ENCODE measurements around the gene NT5C2.

NT5C2 gene

GRCh38 chr10:103127241-103127640, 65.8 kb downstream of the NT5C2 start:
- FAIRE-seq (no peak), DNase-seq (ENCODE audit: extremely low spot score, insufficient read length, low read depth) (no peak)

GRCh38 chr10:103125323-103126267, 67.5 kb downstream of the NT5C2 start:
- FAIRE-seq (peak; percentile 92), DNase-seq (ENCODE audit: extremely low spot score, insufficient read length, low read depth) (no peak)

- FAIRE-seq (no peak), DNase-seq (ENCODE audit: extremely low spot score, insufficient read length, low read depth) (no peak)
These were observed 68.5 kb downstream of the NT5C2 start for GRCh38 chr10:103124420-103125096.

GRCh38 chr10:103123282-103124024, 69.6 kb downstream of the NT5C2 start:
- DNase-seq (ENCODE audit: extremely low spot score, insufficient read length, low read depth) (no peak), FAIRE-seq (no peak)

GRCh38 chr10:103120977-103121735, 71.9 kb downstream of the NT5C2 start:
- no peak for DNase-seq (ENCODE audit: extremely low spot score, insufficient read length, low read depth)
- FAIRE-seq: no peak

GRCh38 chr10:103120546-103120945, 72.5 kb downstream of the NT5C2 start:
- FAIRE-seq: no peak
- no peak for DNase-seq (ENCODE audit: extremely low spot score, insufficient read length, low read depth)

- FAIRE-seq (no peak), DNase-seq (ENCODE audit: extremely low spot score, insufficient read length, low read depth) (no peak)
These were observed 75.8 kb downstream of the NT5C2 start for GRCh38 chr10:103117247-103117646.

- no peak for FAIRE-seq
- no peak for DNase-seq (ENCODE audit: extremely low spot score, insufficient read length, low read depth)
These were observed 78.2 kb downstream of the NT5C2 start for GRCh38 chr10:103114876-103115275.

GRCh38 chr10:103111918-103112877, 80.9 kb downstream of the NT5C2 start:
- peak; percentile 87 for FAIRE-seq
- peak; percentile 20 for DNase-seq (ENCODE audit: extremely low spot score, insufficient read length, low read depth)

- DNase-seq (ENCODE audit: extremely low spot score, insufficient read length, low read depth): no peak
- peak; percentile 95 for FAIRE-seq
These were observed 81.8 kb downstream of the NT5C2 start for GRCh38 chr10:103111031-103111917.

GRCh38 chr10:103110407-103110806, 82.7 kb downstream of the NT5C2 start:
- DNase-seq (ENCODE audit: extremely low spot score, insufficient read length, low read depth): no peak
- FAIRE-seq: no peak

- no peak for FAIRE-seq
These were observed 83.3 kb downstream of the NT5C2 start for GRCh38 chr10:103109821-103110220.

GRCh38 chr10:103106539-103106938, 86.5 kb downstream of the NT5C2 start:
- DNase-seq (ENCODE audit: extremely low spot score, insufficient read length, low read depth): no peak
- peak; percentile 31 for FAIRE-seq

More at GRCh38 chr10:103109821-103110220, 83.3 kb downstream of the NT5C2 start:
- DNase-seq (ENCODE audit: extremely low spot score, insufficient read length, low read depth): no peak

GRCh38 chr10:103105462-103105861, 87.6 kb downstream of the NT5C2 start:
- FAIRE-seq (no peak), DNase-seq (ENCODE audit: extremely low spot score, insufficient read length, low read depth) (no peak)

GRCh38 chr10:103104721-103105120, 88.4 kb downstream of the NT5C2 start:
- FAIRE-seq (no peak), DNase-seq (ENCODE audit: extremely low spot score, insufficient read length, low read depth) (no peak)

- no peak for FAIRE-seq
These were observed 89.1 kb downstream of the NT5C2 start for GRCh38 chr10:103103989-103104388.

GRCh38 chr10:103102195-103102594, 90.9 kb downstream of the NT5C2 start:
- no peak for DNase-seq (ENCODE audit: extremely low spot score, insufficient read length, low read depth)
- no peak for FAIRE-seq

More at GRCh38 chr10:103103989-103104388, 89.1 kb downstream of the NT5C2 start:
- no peak for DNase-seq (ENCODE audit: extremely low spot score, insufficient read length, low read depth)

GRCh38 chr10:103100620-103101019, 92.5 kb downstream of the NT5C2 start:
- DNase-seq (ENCODE audit: extremely low spot score, insufficient read length, low read depth): no peak
- FAIRE-seq: no peak

Measured in GM18507 (cell line).